Motor neuron (in vitro differentiated cells): ENCODE data around the gene SAC3D1. TPM values are rescaled to one million over a fixed set of nuclear protein-coding genes. Genes with fewer than 3 reads are reported as not detected.
A peak's percentile ranks its signal among the peaks of the same experiment; 100 is the strongest.

ENCODE experiments used
- ATAC-seq, 8 experiments: fragments of 200-7000 bp; cut with Tn5 transposase; replicated peaks in 6 of 8; 2 replicates each; pipeline ENCODE4 v1.8.0; 2021; ENCODE audit warnings: mild to moderate bottlenecking in 8 of 8, moderate library complexity in 8 of 8
- H3K27ac ChIP-seq, 2 donors: fragments of 250-450 bp; sonication (Bioruptor Pico); 2 replicates each; pipeline ENCODE4 v1.9.0; 2021; ENCODE audit warnings: antibody characterized with exemption in 2 of 2, mild to moderate bottlenecking in 2 of 2, moderate library complexity in 1 of 2
- H3K4me1 ChIP-seq, 2 donors: fragments of 250-450 bp; sonication (Bioruptor Pico); replicated peaks in 1 of 2; 2 replicates each; pipeline ENCODE4 v1.6.1; 2021; ENCODE audit warnings: antibody characterized with exemption in 2 of 2, mild to moderate bottlenecking in 2 of 2, moderate library complexity in 1 of 2
- H3K4me3 ChIP-seq, 5 donors: fragments of 250-450 bp; sonication (Bioruptor Pico); 2 replicates each; pipeline ENCODE4 v1.9.0; 2021; ENCODE audit warnings: antibody characterized with exemption in 5 of 5, mild to moderate bottlenecking in 5 of 5, moderate library complexity in 4 of 5
- WGBS, 10 experiments: fragments of 450-650 bp; shearing (Covaris generic); methylation state at CpG; one replicate each; pipeline ENCODE4 v1.0.0; 2022; 5-methylcytosine and 5-hydroxymethylcytosine counted together
- in situ Hi-C, 9 experiments: fragments of 400-800 bp; cut with MboI; loops; one replicate each; pipeline ENCODE4 v1.15.0; 2021; ENCODE audit warnings: low sequenced_read_pairs in 9 of 9, low pct_unique_long_range_greater_than_20kb in 2 of 9; ENCODE audit not compliant: unreplicated experiment in 9 of 9
- total RNA-seq, 8 experiments: library from RNA; unstranded; fragments of 300-600 nt; gene quantifications; 2 replicates each; pipeline versions ENCODE4 v1.2.3 to v1.2.4, GENCODE V29; 2022

Gene SAC3D1
- total RNA-seq, 8 experiments from 2014 or later, result 8.9 to 18.2 (median 11.5) TPM

DNA sequence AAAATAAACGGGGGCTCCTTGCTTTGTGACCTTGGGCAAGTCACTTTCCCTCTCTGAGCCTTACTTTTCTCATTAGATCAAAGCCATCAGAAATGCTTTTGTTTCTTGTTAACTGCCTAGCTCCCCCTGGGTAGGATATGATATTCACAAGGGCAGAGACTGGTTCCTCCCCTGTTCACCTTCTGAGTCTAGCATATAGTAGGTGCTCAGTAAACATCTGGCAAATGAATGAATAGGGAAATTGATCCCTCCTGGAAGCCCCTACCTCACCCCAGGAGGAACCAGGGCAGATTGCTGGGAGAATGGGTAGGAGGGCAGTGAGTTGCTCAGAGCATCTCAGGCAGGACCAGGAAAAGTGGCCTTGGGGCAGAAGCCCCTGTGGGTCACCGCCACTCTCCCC lies 6.6 kb upstream of the SAC3D1 start:
- Histone ChIP-seq H3K27ac (no peak overlapping the region), H3K4me1 (no peaks in the 10 kb centered on the region), H3K4me3 (no peak overlapping the region)
- WGBS, 10 experiments, result 78 to 100% (median 92%) methylated on average over 1 to 2 of the region's 2 CpGs; no CpG with 5 or more reads in 5 of the 10 experiments
- ATAC-seq, result no peak
- in situ Hi-C loops, result no loop called here

DNA sequence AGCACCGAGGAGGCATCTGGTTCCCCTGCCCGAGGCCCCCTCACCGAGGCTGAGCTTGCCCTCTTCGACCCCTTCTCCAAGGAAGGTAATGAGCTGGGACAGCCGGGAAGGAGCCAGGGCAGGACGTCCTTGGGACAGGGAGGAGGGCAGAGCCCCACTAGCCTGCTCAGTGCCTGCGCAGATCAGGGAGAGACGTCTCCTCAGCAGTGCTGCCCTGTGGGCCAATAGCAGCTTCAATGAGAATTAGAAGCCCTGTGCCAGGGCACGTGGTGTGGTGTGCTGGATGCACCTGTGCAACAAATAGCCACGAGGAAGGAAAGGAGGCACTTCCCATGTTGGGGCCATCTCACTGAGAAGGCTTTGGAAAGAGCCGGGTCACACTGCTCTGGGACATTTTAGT lies 5.4 kb upstream of the SAC3D1 start:
- WGBS, 10 experiments, result 0 to 100% (median 45%) methylated on average over 1 to 7 of the region's 11 CpGs; no CpG with 5 or more reads in 4 of the 10 experiments
- Histone ChIP-seq H3K4me3 (no peak overlapping the region), H3K27ac (no peak overlapping the region), H3K4me1 (no peaks in the 10 kb centered on the region)
- ATAC-seq, result no peak
- in situ Hi-C loops, result no loop called here

DNA sequence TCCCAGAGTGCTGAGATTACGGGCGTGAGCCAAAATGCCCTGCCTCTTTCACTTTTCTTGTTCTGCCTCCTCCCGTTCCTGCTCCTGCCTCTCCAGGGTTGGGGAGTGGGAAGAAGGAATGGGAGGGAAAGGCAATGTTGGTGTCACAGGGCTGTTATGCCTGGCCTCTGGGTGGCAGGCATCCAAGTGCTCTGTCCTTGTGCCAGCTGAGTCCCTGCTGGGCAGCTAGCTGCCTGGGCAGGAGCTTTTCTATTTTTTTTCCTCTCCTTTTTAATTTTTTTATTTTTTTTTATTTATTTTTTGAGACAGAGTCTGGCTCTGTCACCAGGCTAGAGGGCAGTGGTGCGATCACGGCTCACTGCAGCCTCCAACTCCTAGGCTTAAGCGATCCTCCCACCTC lies 4.1 kb upstream of the SAC3D1 start:
- in situ Hi-C loops, result no loop called here
- H3K4me3 ChIP-seq, result no peak overlapping the region
- ATAC-seq, result no peak
- peaks cover under 1% of the 10 kb centered on the region in 2 donors for H3K4me1 ChIP-seq
- 80 to 100% (median 95%) methylated on average over 1 to 6 of the region's 6 CpGs; no CpG with 5 or more reads in 5 of the 10 experiments for WGBS, 10 experiments
- no peak overlapping the region for H3K27ac ChIP-seq

DNA sequence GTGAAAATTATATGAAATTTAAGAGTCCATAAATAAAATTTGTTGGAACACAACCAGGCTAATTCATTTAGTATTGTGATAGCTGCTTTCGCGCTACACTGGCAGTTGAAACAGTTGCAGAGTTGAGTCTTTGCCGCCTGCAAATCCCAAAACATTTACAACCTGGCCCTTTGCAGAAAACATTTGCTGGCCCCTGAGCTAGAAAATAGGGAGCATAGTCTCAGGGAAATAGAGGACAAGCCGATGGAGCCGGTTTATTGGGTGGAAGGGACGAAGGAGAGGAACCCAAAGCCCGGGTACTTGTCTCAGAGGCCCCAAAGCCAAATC lies 527 bp upstream of the SAC3D1 start:
- Histone ChIP-seq H3K4me3 (peak overlapping the region; percentile 60 to 82 (median 80)), H3K4me1 (peaks cover 7 to 8% of the 10 kb centered on the region in 2 donors), H3K27ac (peak overlapping the region; percentile 82 to 87)
- no peak for ATAC-seq
- in situ Hi-C loops, result no loop called here
- 18 to 92% (median 47%) methylated on average over 2 to 5 of the region's 7 CpGs; no CpG with 5 or more reads in 2 of the 10 experiments for WGBS, 10 experiments

DNA sequence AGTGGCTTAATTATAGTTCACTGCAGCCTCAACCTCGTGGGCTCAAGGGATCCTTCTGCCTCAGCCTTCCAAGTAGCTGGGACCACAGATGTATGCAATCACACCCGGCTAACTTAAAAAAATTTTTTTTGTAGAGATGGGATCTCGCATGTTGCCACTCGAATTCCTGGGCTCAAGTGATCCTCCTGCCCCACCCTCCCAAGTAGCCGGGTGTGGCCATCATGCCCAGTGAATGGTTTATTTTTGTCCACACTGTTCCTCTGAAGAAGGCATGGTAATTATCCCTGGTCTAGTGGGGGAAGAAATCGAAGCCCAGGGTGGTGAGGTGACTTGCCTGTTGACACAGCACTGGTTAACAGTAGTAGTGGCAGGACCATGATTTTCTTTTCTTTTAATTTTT lies 1.9 kb downstream of the SAC3D1 start:
- WGBS, 10 experiments, result 23 to 100% (median 83%) methylated on average over 1 to 6 of the region's 6 CpGs; no CpG with 5 or more reads in 3 of the 10 experiments
- H3K4me1 ChIP-seq, result peaks cover 7 to 8% of the 10 kb centered on the region in 2 donors
- in situ Hi-C loops, result no loop called here
- no peak overlapping the region for H3K4me3 ChIP-seq
- H3K27ac ChIP-seq, result no peak overlapping the region
- no peak for ATAC-seq

DNA sequence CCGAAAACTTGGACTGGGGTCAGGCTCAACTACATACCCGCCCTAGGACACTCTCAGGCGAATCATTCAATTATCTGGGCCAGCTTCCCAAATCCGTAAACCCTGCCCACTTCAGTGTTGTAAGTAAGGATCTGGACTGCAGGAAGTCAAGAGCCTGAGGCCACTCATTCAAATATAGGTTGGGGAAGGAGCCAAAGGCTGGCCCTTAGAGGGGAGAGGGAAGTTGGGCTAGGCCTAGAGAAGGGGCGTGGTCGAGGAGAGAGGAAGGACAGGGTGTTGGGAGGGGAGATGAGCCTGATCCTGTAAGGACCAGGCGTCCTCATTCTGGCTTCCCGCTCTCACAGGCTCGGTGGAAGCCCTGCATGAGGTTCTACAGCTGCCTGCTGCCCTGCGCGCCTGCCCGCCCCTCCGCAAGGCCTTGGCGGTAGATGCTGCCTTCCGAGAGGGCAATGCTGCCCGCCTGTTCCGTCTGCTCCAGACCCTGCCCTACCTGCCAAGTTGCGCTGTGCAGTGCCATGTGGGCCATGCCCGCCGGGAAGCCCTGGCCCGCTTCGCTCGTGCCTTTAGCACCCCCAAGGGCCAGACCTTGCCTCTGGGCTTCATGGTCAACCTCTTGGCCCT lies 3.0 kb downstream of the SAC3D1 start:
- Histone ChIP-seq H3K4me3 (no peak overlapping the region), H3K27ac (no peak overlapping the region), H3K4me1 (peaks cover 7 to 8% of the 10 kb centered on the region in 2 donors)
- peak in 3 of 8 experiments; percentile 0 to 26 (median 1) for ATAC-seq
- 34 to 100% (median 85%) methylated on average over 1 to 15 of the region's 23 CpGs; no CpG with 5 or more reads in 2 of the 10 experiments for WGBS, 10 experiments
- in situ Hi-C loops, result no loop called here

DNA sequence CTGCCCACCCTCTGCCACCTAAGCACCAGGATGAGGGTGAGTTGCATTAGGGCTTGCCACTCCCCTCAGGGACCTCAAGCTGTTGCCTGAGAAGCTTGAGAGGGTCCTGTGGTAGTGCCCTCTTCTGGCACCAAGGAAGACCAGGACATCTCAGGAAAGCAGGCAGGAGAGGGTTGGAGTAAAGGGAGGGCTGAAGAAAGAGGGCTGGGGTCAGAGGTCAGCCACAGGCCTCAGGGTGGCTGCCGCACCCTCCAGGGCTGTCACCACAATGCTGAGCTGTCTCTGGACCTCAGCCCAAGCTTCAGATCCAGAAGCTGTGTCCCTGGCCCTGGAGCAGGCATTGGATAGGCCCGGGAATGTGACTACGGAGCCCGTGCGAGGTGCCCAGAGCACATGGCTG lies 4.1 kb downstream of the SAC3D1 start:
- ATAC-seq, result no peak
- H3K4me3 ChIP-seq, result no peak overlapping the region
- WGBS, 10 experiments, result 97% methylated on average over 4 of the region's 5 CpGs; no CpG with 5 or more reads in 9 of the 10 experiments
- no peak overlapping the region for H3K27ac ChIP-seq
- in situ Hi-C loops, result no loop called here
- peaks cover 7 to 8% of the 10 kb centered on the region in 2 donors for H3K4me1 ChIP-seq

DNA sequence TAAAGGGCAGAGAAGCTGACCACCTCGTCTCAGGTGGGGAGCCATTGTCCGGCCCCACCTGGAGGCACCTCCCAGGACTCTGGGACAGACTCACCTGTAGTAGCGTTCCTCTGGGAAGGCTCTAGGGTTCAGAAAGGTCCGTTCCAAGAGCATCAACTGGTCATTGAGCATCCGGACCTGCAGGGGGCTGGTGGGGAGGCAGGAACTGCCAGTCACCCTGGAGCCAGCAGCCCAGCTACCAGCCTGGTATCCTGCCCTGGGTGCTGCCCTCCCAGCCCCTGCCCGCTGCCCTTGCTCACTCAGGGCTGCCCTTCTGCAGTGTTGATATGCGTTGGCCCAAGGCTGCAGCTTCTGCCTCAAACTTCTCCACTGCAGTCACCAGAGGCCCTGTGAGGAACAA lies 4.7 kb downstream of the SAC3D1 start:
- 83 to 100% (median 100%) methylated on average over 1 to 2 of the region's 7 CpGs; no CpG with 5 or more reads in 7 of the 10 experiments for WGBS, 10 experiments
- Histone ChIP-seq H3K4me3 (no peak overlapping the region), H3K27ac (no peak overlapping the region), H3K4me1 (peaks cover 7 to 8% of the 10 kb centered on the region in 2 donors)
- in situ Hi-C loops, result no loop called here
- no peak for ATAC-seq

DNA sequence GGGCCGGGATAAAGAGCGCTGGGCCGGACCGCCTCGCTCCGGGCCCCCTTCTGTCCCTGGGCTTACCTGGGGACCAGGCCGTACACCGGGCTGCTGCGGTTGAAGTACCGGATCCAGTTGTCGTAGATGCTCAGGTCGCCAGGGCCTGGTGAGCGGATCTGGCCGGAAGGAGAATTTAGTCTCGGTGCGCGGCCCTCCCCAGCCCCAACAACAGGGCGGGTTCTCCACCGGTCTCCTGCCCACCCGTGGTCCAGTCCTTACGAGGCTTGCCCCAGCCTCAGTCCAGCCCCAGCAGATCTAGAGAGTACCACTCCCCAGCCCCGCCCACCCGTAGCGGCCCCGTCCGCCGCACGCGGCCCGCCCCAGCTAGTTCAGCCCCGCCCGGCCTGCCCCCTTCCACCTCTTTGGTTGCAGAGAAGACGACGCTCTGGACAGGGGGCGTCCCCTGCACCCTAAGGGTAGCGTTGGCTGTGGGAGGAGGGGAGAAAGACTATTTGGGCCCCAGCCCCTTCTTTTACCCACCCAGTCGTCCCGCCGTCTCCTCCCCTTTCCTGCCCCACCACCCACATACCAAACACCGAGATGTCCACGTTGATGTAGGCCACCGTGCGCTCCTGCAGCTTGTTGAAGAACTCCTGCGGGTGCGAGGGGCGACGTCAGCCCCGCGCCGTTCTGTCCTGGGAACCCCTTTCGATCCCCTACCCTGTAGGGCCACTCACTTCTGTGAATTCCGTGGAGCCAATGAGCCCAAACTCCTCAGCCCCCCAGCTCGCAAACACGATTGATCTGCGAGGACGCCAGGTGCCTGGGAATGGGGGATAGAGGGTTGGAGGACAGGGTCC lies 6.8 kb downstream of the SAC3D1 start:
- 60 to 90% (median 77%) methylated on average over 2 to 9 of the region's 56 CpGs; no CpG with 5 or more reads in 7 of the 10 experiments for WGBS, 10 experiments
- H3K4me1 ChIP-seq, result no peaks in the 10 kb centered on the region
- in situ Hi-C loops, result no loop called here
- no peak overlapping the region for H3K27ac ChIP-seq
- peak in 6 of 8 experiments; percentile 12 to 54 (median 23) for ATAC-seq
- H3K4me3 ChIP-seq, result no peak overlapping the region

DNA sequence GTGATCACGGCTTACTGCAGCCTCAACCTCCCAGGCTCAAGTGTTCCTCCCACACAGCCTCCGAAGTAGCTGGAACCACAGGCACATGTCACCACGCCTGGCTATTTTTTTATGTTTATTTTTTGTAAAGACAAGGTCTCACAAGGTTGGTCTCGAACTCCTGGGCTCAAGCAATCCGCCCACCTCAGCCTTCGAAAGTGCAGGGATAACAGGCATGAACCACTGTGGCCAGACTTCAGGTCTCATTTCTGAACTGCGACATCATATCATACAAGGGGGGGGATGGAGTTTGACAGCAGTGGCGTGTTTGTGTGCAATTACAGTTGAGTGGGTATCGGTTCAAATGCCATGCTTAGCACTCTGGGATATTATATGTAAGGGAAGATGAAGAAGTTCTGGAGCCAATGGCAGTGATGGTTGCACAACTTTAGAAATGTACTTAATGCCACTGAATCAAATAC lies 10.4 kb downstream of the SAC3D1 start:
- in situ Hi-C loops, result no loop called here
- peak in 2 of 8 experiments; percentile 12 to 34 for ATAC-seq
- 45 to 100% (median 82%) methylated on average over 1 to 8 of the region's 9 CpGs; no CpG with 5 or more reads in 1 of the 10 experiments for WGBS, 10 experiments
- no peak overlapping the region for H3K4me3 ChIP-seq
- H3K4me1 ChIP-seq, result no peaks in the 10 kb centered on the region
- H3K27ac ChIP-seq, result no peak overlapping the region

DNA sequence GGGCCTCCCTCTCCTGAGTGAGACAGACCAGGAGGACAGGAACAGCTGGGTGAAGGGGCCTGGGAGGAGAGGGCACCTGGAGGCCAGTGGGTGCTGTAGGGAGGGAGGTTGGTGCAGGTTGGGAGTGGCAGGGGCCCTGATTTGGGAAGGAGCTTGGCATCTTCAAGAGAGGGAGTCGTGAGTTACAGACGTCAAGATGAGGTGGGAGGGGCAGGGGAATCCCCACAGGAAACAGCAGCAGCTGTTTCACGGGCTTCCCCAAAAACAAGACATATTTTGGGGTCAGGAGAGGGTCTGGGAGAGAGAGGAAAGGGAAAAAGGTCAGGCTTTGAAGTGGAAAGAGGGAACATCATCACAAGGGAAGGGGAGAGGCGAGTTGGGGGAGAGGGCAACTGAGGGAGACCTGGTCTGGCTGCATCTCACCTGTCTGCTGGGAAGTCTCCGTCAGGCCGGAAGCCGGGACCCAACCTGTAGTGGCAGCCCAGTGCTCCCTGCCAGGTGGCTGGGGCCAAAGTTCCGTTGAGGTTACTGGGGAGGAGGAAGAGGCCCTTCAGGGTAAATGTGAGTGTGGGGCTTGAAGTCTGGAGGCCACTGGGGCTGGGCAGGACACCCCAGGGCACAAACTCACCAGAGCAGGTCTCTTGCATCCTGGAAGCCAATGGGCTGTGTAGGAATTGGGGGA lies 13.0 kb downstream of the SAC3D1 start:
- WGBS, 10 experiments, result 0 to 83% (median 40%) methylated on average over 1 to 3 of the region's 8 CpGs; no CpG with 5 or more reads in 3 of the 10 experiments
- Histone ChIP-seq H3K4me1 (no peaks in the 10 kb centered on the region), H3K4me3 (no peak overlapping the region), H3K27ac (no peak overlapping the region)
- in situ Hi-C loops, result no loop called here
- ATAC-seq, result no peak

DNA sequence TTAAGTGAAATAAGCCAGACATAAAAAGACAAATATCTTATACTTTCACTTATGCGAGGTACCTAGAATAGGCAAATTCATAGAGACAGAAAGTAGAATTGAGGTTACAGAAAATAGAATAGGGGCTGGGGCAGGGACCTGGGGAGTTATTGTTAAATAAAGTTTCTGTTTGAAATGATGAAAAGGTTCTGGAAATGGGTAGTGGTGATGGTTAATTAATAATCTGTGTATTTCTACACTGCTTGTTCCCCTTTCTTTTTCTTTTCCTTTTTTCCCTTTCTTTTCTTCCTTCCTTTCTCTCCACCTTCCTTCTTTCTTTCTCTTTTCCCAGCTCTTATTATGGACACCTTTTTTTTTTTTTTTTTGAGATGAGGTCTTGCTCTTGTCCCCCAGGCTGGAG lies 14.5 kb downstream of the SAC3D1 start:
- ATAC-seq, result no peak
- WGBS, 10 experiments, result 45 to 83% (median 60%) methylated on average over 1 of the region's 1 CpG; no CpG with 5 or more reads in 3 of the 10 experiments
- no peak overlapping the region for H3K27ac ChIP-seq
- no peak overlapping the region for H3K4me3 ChIP-seq
- in situ Hi-C loops, result no loop called here
- no peaks in the 10 kb centered on the region for H3K4me1 ChIP-seq

DNA sequence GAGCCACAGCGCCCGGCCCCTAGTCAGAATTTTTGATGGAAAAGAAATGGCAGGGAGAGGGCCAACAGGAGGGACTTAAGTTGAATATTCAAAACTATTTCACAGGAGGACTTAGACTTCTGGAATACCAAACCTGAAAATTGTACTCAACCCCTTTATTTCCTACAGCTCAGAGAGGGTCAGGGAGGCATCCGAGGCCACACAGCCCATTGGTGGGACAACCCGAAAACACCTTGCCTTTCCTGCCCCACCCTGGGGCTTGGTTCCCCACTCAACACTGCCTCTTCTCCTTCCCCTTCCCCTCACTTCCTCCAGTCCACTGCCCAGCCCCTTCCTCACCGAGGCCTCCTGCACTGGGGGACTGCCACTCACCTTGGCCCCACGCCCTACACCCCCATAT lies 16.0 kb downstream of the SAC3D1 start:
- no peak overlapping the region for H3K27ac ChIP-seq
- in situ Hi-C loops, result no loop called here
- no peak overlapping the region for H3K4me3 ChIP-seq
- no peaks in the 10 kb centered on the region for H3K4me1 ChIP-seq
- ATAC-seq, result no peak
- 91 to 100% methylated on average over 1 to 4 of the region's 6 CpGs; no CpG with 5 or more reads in 8 of the 10 experiments for WGBS, 10 experiments
